ENCODE results near the gene NAT14.

GRCh38 chr19:55494172-55494761 is 9.3 kb downstream of the NAT14 start:
- TF ChIP-seq POLR2A (IDR thresholded peaks at IDR 0.05), result no peak
- TF ChIP-seq CTCF (IDR thresholded peaks at IDR 0.05), result no peak
